ENCODE measurements around the gene RCSD1.

The RCSD1 gene

DNA sequence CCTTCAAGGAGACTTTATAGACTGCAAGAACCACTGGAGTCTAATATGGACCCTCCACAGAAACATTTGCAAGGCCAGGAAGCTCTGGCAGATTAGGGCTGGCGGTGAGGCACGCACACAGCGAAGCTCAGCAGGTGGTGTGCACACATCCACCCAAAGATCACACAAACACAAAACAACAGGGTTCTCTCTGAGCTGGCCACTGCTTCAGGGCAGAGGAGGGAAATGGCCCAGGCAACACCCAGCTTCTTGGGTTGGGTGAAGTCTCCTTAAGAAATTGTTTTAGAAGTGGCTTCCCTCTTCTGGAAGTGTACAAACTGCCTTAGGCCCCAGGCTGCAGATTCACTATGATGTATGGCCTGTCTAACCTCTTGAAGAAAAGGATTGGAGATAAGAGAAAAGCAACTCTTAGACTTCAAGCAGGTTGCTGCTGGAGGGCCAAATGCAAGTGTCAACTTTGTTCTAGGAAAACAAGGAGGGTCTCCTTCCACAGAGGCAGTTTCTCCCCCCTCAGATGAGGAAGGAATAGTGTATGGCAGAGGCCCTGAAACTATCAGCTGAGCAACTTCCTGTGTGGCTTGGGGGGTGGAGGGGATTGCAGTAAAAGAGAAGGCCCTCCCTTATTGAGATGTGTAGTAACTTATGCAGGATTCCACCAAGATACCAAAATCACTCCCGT lies 2.0 kb downstream of the RCSD1 start:
- TF ChIP-seq, protein P1, sequence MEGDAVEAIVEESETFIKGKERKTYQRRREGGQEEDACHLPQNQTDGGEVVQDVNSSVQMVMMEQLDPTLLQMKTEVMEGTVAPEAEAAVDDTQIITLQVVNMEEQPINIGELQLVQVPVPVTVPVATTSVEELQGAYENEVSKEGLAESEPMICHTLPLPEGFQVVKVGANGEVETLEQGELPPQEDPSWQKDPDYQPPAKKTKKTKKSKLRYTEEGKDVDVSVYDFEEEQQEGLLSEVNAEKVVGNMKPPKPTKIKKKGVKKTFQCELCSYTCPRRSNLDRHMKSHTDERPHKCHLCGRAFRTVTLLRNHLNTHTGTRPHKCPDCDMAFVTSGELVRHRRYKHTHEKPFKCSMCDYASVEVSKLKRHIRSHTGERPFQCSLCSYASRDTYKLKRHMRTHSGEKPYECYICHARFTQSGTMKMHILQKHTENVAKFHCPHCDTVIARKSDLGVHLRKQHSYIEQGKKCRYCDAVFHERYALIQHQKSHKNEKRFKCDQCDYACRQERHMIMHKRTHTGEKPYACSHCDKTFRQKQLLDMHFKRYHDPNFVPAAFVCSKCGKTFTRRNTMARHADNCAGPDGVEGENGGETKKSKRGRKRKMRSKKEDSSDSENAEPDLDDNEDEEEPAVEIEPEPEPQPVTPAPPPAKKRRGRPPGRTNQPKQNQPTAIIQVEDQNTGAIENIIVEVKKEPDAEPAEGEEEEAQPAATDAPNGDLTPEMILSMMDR (conservative IDR thresholded peaks at IDR 0.05; ENCODE audit: control insufficient read depth, insufficient read depth, low read depth, low read length) = no peak
- DNase-seq (ENCODE audit: low read depth) = no peak
- H3K4me3 ChIP-seq (ENCODE audit: control insufficient read depth, low read depth, low read length) = no peak overlapping the region

DNA sequence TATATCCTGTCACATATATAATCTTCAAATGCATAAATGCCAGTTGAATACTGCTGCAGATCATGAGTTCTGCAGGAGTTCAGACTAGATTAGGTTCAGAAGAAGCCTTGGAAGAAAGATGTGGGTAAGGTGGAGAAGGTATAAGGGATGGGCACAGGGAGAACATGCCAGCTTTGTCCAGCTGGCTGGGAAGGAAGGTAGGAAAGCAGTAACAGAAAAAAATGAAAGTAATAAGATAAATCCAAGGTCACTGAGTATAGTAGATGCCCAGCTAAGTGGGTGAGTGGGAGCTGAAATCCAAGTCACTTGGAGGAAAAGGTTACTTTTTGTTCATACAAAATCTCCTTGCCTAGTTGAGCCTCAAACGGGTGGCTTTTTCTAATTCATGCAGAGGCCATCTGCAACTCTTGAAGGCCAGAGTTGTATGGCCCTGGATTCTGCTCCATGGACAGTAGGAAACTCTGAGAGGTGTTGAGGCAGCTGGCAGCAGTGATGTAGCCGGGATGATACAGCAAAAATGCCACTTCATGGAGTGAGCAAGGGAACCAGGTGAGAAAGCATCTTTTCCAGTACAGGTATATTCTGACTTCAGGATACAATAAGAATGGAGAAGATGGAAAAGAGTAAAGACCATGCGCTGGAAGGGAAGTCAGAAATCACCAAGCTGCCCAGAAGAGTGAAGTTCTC lies 3.4 kb downstream of the RCSD1 start:
- no peak for DNase-seq (ENCODE audit: low read depth)
- H3K4me3 ChIP-seq (ENCODE audit: control insufficient read depth, low read depth, low read length) = no peak overlapping the region
- TF ChIP-seq, protein P1 (conservative IDR thresholded peaks at IDR 0.05; ENCODE audit: control insufficient read depth, insufficient read depth, low read depth, low read length) = no peak

DNA sequence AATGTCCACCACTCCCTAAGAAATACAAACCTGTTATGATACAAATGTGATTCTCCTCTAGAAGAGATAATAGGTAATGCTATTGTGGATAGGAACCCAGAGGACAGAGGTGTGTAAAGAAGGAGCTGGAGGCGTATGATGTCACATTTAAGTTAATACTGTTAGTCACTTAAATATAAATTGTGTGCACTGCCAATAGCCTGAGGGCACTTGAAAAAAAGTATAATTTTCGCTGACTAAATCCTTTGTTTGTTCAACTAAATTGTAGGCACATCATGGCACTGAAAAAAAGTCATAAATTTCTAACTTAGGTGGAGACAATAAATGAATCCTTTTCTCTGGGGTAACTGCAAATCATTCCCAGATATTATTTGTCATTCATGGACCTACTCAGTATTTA lies 4.4 kb downstream of the RCSD1 start:
- DNase-seq (ENCODE audit: low read depth) = no peak
- H3K4me3 ChIP-seq (ENCODE audit: control insufficient read depth, low read depth, low read length) = no peak overlapping the region
- TF ChIP-seq, protein P1 (conservative IDR thresholded peaks at IDR 0.05; ENCODE audit: control insufficient read depth, insufficient read depth, low read depth, low read length) = no peak

DNA sequence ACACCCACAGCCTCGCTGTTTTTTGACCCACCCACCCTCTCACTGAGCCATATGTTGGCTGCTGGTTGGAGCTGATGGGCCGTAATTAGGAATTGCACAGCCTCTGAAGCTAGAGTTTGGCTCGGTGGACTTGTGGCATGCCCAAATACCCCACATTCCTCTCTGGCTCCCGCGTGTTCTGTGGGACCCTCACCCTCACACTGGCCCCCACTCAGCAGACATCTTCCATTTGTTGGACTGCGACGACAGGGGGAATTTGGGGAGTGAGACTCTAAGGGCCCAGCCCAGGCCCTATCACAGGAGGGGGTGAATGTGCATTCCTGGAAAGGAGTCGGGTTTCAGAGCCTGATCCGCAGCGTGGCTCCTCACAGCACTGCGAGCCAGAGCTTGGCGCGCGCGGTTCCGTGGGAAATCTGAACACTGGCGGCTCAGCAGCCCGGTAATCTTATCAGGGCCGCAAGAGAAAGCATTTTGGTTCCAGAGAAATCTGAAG lies 5.2 kb downstream of the RCSD1 start:
- no peak for DNase-seq (ENCODE audit: low read depth)
- H3K4me3 ChIP-seq (ENCODE audit: control insufficient read depth, low read depth, low read length) = no peak overlapping the region
- TF ChIP-seq, protein P1 (conservative IDR thresholded peaks at IDR 0.05; ENCODE audit: control insufficient read depth, insufficient read depth, low read depth, low read length) = no peak

DNA sequence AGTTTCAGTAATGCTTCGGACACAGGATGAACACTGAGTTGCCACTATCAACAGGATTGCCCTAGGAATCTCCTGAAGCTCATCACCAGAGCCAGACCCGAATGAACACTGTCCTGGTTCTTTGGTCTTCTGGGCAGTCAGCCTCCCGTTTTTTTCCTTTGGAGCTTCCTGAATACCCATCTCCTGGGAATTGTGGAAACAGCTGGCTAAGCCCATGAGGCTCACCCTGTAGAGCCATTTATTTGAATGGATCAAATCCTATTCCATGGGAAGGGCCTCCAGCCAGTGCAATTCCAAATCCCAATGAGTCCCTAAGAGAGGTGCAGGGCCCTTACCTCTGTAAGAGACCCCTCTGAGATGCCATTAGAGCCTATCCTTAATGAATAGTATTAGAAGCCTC lies 5.9 kb downstream of the RCSD1 start:
- no peak overlapping the region for H3K4me3 ChIP-seq (ENCODE audit: control insufficient read depth, low read depth, low read length)
- TF ChIP-seq, protein P1 (conservative IDR thresholded peaks at IDR 0.05; ENCODE audit: control insufficient read depth, insufficient read depth, low read depth, low read length) = no peak
- DNase-seq (ENCODE audit: low read depth) = no peak

DNA sequence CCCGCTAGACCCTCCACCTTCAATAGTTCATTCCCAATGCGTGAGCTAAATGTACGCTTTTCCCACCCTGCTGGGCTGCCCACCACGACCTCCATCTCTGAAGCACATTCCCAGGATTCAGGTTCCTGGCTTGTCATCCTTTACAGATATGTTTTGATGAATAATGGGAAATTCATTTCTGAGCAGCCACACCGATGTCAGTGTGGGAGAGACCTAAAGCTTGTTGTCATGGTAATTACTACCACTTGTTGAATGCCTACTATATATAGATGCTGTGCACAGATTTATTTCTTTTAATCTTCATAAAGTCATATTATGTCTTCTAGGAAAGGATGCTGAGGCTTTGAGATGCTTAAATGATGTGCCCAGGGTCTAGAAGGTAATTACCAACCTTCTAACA lies 8.0 kb downstream of the RCSD1 start:
- no peak for DNase-seq (ENCODE audit: low read depth)
- TF ChIP-seq, protein P1 (conservative IDR thresholded peaks at IDR 0.05; ENCODE audit: control insufficient read depth, insufficient read depth, low read depth, low read length) = no peak
- H3K4me3 ChIP-seq (ENCODE audit: control insufficient read depth, low read depth, low read length) = no peak overlapping the region
